Trophoblast cell (in vitro differentiated cells and primary cell): ENCODE data around the gene EDDM13. TPM values are rescaled to one million over a fixed set of nuclear protein-coding genes. Genes with fewer than 3 reads are reported as not detected.

Experiments used
- DNase-seq, 2 donors: peaks; one replicate each; pipeline ENCODE4 v3.0.0-alpha.2; 2016
- H2AFZ ChIP-seq: 2 replicates; pipeline ENCODE4 v1.6.1; 2013; ENCODE audit warnings: low read length, moderate library complexity, mild to moderate bottlenecking; ENCODE audit not compliant: insufficient read depth, poor library complexity
- H2AK5ac ChIP-seq: 2 replicates; pipeline ENCODE4 v1.6.1; 2013; ENCODE audit warnings: mild to moderate bottlenecking, low read length
- H2BK120ac ChIP-seq: 2 replicates; pipeline ENCODE4 v1.6.1; 2013; ENCODE audit warnings: low read length, mild to moderate bottlenecking, moderate library complexity; ENCODE audit not compliant: insufficient read depth, poor library complexity
- H2BK12ac ChIP-seq: 2 replicates; pipeline ENCODE4 v1.6.1; 2013; ENCODE audit warnings: mild to moderate bottlenecking, low read length, moderate library complexity
- H2BK5ac ChIP-seq: 2 replicates; pipeline ENCODE4 v1.6.1; 2013; ENCODE audit warnings: low read length, low read depth, moderate library complexity, mild to moderate bottlenecking; ENCODE audit not compliant: poor library complexity
- H3K14ac ChIP-seq: 2 replicates; pipeline ENCODE4 v1.6.1; 2013; ENCODE audit warnings: mild to moderate bottlenecking, low read length
- H3K18ac ChIP-seq: 2 replicates; pipeline ENCODE4 v1.6.1; 2013; ENCODE audit warnings: mild to moderate bottlenecking, low read length
- H3K23ac ChIP-seq: 2 replicates; pipeline ENCODE4 v1.6.1; 2013; ENCODE audit warnings: low read length
- H3K27ac ChIP-seq: 2 replicates; pipeline ENCODE4 v1.5.1; 2013; ENCODE audit warnings: low read depth, mild to moderate bottlenecking, inconsistent platforms, low read length, moderate library complexity
- H3K27me3 ChIP-seq: 2 replicates; pipeline ENCODE4 v1.6.1; 2013; ENCODE audit warnings: inconsistent platforms, mild to moderate bottlenecking, low read length, moderate library complexity; ENCODE audit not compliant: insufficient read depth
- H3K36me3 ChIP-seq, 2 experiments: 1 replicate in 1 of 2; 2 replicates in 1 of 2; pipeline ENCODE4 v1.6.1; 2013; ENCODE audit warnings: low read length in 2 of 2, mild to moderate bottlenecking in 2 of 2, moderate library complexity in 1 of 2; ENCODE audit not compliant: insufficient read depth in 2 of 2, control insufficient read depth in 1 of 2
- H3K4ac ChIP-seq: 2 replicates; pipeline ENCODE4 v1.6.1; 2013; ENCODE audit warnings: low read depth, mild to moderate bottlenecking, low read length, moderate library complexity
- H3K4me1 ChIP-seq, 2 experiments: 1 replicate in 1 of 2; 2 replicates in 1 of 2; pipeline ENCODE4 v1.6.1; 2013; ENCODE audit warnings: low read length in 2 of 2, mild to moderate bottlenecking in 2 of 2, moderate library complexity in 1 of 2; ENCODE audit not compliant: insufficient read depth in 2 of 2, control insufficient read depth in 1 of 2
- H3K4me2 ChIP-seq: 2 replicates; pipeline ENCODE4 v1.6.1; 2013; ENCODE audit warnings: inconsistent platforms, mild to moderate bottlenecking, low read length, moderate library complexity
- H3K4me3 ChIP-seq: 2 replicates; pipeline ENCODE4 v1.5.1; 2013; ENCODE audit warnings: mild to moderate bottlenecking, low read depth, low read length, inconsistent platforms
- H3K79me1 ChIP-seq: one replicate; pipeline ENCODE4 v1.6.1; 2013; ENCODE audit warnings: low read length
- H3K79me2 ChIP-seq: 2 replicates; pipeline ENCODE4 v1.6.1; 2013; ENCODE audit warnings: low read length, mild to moderate bottlenecking; ENCODE audit not compliant: control insufficient read depth, insufficient read depth, poor library complexity
- H3K9ac ChIP-seq: 2 replicates; pipeline ENCODE4 v1.6.1; 2013; ENCODE audit warnings: mild to moderate bottlenecking, low read length
- H3K9me3 ChIP-seq: 2 replicates; pipeline ENCODE4 v1.6.1; 2013; ENCODE audit warnings: low read depth, mild to moderate bottlenecking, control low read depth, inconsistent platforms, low read length; ENCODE audit not compliant: insufficient read depth
- H4K12ac ChIP-seq: 2 replicates; pipeline ENCODE4 v1.6.1; 2013; ENCODE audit warnings: low read depth, mild to moderate bottlenecking, low read length, moderate library complexity
- H4K8ac ChIP-seq: 2 replicates; pipeline ENCODE4 v1.6.1; 2013; ENCODE audit warnings: low read depth, mild to moderate bottlenecking, low read length, moderate library complexity
- H4K91ac ChIP-seq: one replicate; pipeline ENCODE4 v1.6.1; 2013; ENCODE audit warnings: low read depth, mild to moderate bottlenecking, low read length, moderate library complexity
- WGBS: extraction: QIAGEN DNeasy Blood & Tissue Kit; methylation state at CpG from one replicate; pipeline ENCODE4 v1.1.7; 2013; ENCODE audit warnings: missing lambda C conversion rate; ENCODE audit not compliant: insufficient read length, insufficient coverage; ENCODE audit errors: extremely low coverage; 5-methylcytosine and 5-hydroxymethylcytosine counted together
- polyA plus RNA-seq: library from polyadenylated mRNA; stranded (reverse); fragments of 200-250 nt; gene quantifications from 2 replicates; pipeline ENCODE4 v1.2.3, GENCODE V29; 2013

The EDDM13 gene
- polyA plus RNA-seq = not detected in 2 replicates

DNA sequence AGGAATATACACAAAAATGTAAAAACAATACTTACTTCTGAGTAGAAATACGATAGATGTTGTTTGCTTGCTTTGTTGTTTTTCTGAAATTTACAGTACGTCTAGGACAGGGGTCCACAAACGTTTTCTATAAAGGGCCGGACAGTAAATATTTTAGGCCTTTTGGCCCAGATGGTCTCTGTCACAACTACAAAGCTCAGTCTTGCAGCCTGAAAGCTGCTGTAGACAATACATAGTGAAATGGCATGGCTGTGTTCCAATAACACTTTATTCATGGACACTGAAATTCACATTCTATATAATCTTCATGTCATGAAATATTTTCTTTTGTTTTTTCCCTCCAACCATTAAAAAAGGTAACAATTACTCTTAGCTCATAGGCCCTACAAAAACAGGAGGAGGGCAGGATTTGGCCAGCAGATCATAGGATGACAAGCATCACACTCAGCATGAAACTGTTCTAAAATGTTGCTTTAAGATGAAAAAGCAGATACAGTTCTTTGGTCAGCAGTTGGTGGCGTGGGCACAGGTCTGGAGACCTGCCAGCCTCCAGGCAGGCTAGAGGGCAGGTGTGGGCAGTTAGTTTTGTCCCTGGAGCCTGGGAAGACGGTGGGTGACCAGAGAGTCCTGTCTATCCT lies at the start of gene EDDM13:
Gene EDDM13 (plus strand): TSS at position 588 of the 638 bp plus-strand sequence. CDS start 87 bp downstream, outside the sequence.
- no peak within 1 kb of the TSS for H3K9ac ChIP-seq
- H3K4ac ChIP-seq = no peak within 1 kb of the TSS
- no peak within 1 kb of the TSS for H4K12ac ChIP-seq
- no peak within 1 kb of the TSS for H2AFZ ChIP-seq
- no peak within 1 kb of the TSS for H3K27ac ChIP-seq
- no peaks in the 10 kb centered on the region for H3K27me3 ChIP-seq
- WGBS = no CpG with 5 or more reads among the region's 6 CpGs
- H3K4me3 ChIP-seq = no peak within 1 kb of the TSS
- H3K4me1 ChIP-seq = no peaks in the 10 kb centered on the region
- H3K14ac ChIP-seq = no peak within 1 kb of the TSS
- no peak within 1 kb of the TSS for H3K23ac ChIP-seq
- H2AK5ac ChIP-seq = no peak within 1 kb of the TSS
- H3K9me3 ChIP-seq = no peaks in the 10 kb centered on the region
- DNase-seq = no peak
- no peak within 1 kb of the TSS for H3K4me2 ChIP-seq
- H3K36me3 ChIP-seq = no peaks in the 10 kb centered on the region
- no peak within 1 kb of the TSS for H2BK12ac ChIP-seq
- no peak within 1 kb of the TSS for H4K91ac ChIP-seq
- H3K18ac ChIP-seq = no peak within 1 kb of the TSS
- H3K79me1 ChIP-seq = no peaks in the 10 kb centered on the region
- H4K8ac ChIP-seq = no peak within 1 kb of the TSS
- no peaks in the 10 kb centered on the region for H3K79me2 ChIP-seq
- no peak within 1 kb of the TSS for H2BK5ac ChIP-seq
- H2BK120ac ChIP-seq = no peak within 1 kb of the TSS

- no CpG with 5 or more reads among the region's 6 CpGs for WGBS
- Histone ChIP-seq H2BK5ac (no peak overlapping the region), H3K4ac (no peak overlapping the region), H2BK120ac (no peak overlapping the region), H2AK5ac (no peak overlapping the region), H4K91ac (no peak overlapping the region), H3K79me1 (no peaks in the 10 kb centered on the region), H2BK12ac (no peak overlapping the region), H3K4me2 (no peak overlapping the region), H3K14ac (no peak overlapping the region), H3K27ac (no peak overlapping the region), H3K9ac (no peak overlapping the region), H3K4me3 (no peak overlapping the region), H2AFZ (no peak overlapping the region), H4K12ac (no peak overlapping the region), H3K4me1 (no peaks in the 10 kb centered on the region), H3K18ac (no peak overlapping the region), H3K36me3 (no peaks in the 10 kb centered on the region), H3K9me3 (no peaks in the 10 kb centered on the region), H4K8ac (no peak overlapping the region), H3K23ac (no peak overlapping the region), H3K27me3 (no peaks in the 10 kb centered on the region), H3K79me2 (no peaks in the 10 kb centered on the region)
- DNase-seq = no peak
Observed at GRCh38 chr19:56222901-56223300, 49.6 kb upstream of the EDDM13 start.

DNA sequence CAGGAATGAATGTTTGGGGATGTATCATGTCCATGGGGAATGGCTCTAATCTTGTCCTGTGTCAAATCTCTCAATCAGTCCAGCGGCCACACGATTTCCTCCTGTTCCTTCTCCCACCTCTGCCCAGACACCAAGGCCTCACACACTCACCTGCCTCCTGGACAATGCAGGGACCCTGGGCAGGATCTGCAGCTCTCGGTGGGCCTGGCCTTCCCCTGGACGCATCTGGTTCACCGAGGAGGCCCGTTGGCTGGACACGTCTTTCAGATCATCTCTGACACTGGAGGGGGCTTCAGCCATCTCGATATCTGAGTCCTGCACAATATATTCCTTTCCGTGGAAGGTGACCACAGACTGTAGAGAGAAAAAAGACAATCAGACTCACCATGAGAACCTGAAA lies 49.1 kb upstream of the EDDM13 start:
- no peak overlapping the region for H3K4me3 ChIP-seq
- H3K4ac ChIP-seq = no peak overlapping the region
- no peak overlapping the region for H3K23ac ChIP-seq
- no peak overlapping the region for H4K12ac ChIP-seq
- no peak overlapping the region for H3K4me2 ChIP-seq
- no peaks in the 10 kb centered on the region for H3K79me2 ChIP-seq
- no peak overlapping the region for H3K14ac ChIP-seq
- no peak overlapping the region for H3K18ac ChIP-seq
- no peak overlapping the region for H3K9ac ChIP-seq
- H3K36me3 ChIP-seq = no peaks in the 10 kb centered on the region
- no peak for DNase-seq
- H2BK120ac ChIP-seq = no peak overlapping the region
- no peak overlapping the region for H2AFZ ChIP-seq
- H4K91ac ChIP-seq = no peak overlapping the region
- H4K8ac ChIP-seq = no peak overlapping the region
- no peaks in the 10 kb centered on the region for H3K79me1 ChIP-seq
- H3K27me3 ChIP-seq = no peaks in the 10 kb centered on the region
- no peak overlapping the region for H2BK5ac ChIP-seq
- no peak overlapping the region for H2AK5ac ChIP-seq
- H3K27ac ChIP-seq = no peak overlapping the region
- no peak overlapping the region for H2BK12ac ChIP-seq
- WGBS = no CpG with 5 or more reads among the region's 9 CpGs
- no peaks in the 10 kb centered on the region for H3K4me1 ChIP-seq
- H3K9me3 ChIP-seq = no peaks in the 10 kb centered on the region

DNA sequence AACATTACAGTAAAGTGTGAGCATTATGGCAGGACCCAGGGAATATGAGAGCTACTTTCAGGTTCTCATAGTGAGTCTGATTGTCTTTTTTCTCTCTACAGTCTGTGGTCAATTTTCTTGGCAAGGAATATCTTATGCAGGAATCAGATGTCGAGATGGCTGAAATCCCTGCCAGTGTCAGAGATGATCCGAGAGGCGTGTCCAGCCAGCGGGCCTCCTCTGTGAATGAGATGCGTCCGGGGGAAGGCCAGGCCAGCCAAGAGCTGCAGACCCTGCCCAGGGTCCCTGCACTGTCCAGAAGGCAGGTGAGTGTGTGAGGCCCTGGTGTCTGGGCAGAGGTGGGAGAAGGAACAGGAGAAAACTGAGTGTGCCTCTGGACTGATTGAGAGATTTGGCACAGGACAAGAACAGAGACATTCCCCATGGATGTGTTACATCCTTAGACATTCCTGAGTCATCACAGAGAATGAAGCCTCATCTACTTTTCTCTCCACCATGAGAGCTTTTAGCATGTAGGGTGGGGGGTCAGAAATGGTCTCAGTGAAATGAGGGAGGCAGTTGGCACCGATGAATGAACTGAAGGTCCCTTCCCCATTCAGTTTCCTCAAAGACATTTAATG lies 27.3 kb upstream of the EDDM13 start:
- no peak overlapping the region for H4K8ac ChIP-seq
- no peak overlapping the region for H3K14ac ChIP-seq
- H3K9ac ChIP-seq = no peak overlapping the region
- no peak overlapping the region for H3K4me3 ChIP-seq
- no peaks in the 10 kb centered on the region for H3K27me3 ChIP-seq
- no peak overlapping the region for H2BK5ac ChIP-seq
- H3K4ac ChIP-seq = no peak overlapping the region
- H3K18ac ChIP-seq = no peak overlapping the region
- no peak overlapping the region for H3K27ac ChIP-seq
- no peak overlapping the region for H4K12ac ChIP-seq
- no peak overlapping the region for H3K4me2 ChIP-seq
- no peaks in the 10 kb centered on the region for H3K36me3 ChIP-seq
- no CpG with 5 or more reads among the region's 7 CpGs for WGBS
- no peak overlapping the region for H2BK12ac ChIP-seq
- no peak overlapping the region for H4K91ac ChIP-seq
- H2AK5ac ChIP-seq = no peak overlapping the region
- H3K79me2 ChIP-seq = no peaks in the 10 kb centered on the region
- no peak overlapping the region for H2BK120ac ChIP-seq
- H3K9me3 ChIP-seq = no peaks in the 10 kb centered on the region
- DNase-seq = no peak
- no peak overlapping the region for H2AFZ ChIP-seq
- no peak overlapping the region for H3K23ac ChIP-seq
- H3K4me1 ChIP-seq = no peaks in the 10 kb centered on the region
- no peaks in the 10 kb centered on the region for H3K79me1 ChIP-seq
